GM12878 (cell line): ENCODE data around the gene ANLN. TPM values are rescaled to one million over a fixed set of nuclear protein-coding genes. Genes with fewer than 3 reads are reported as not detected.

Experiments used
- ATAC-seq: fragments of 200-7000 bp; cut with Tn5 transposase; 3 replicates; pipeline ENCODE4 v1.9.1; 2020; ENCODE audit warnings: mild to moderate bottlenecking, moderate library complexity
- BruUV-seq: library from RNA; stranded (reverse); fragments of 400-500 nt; replicated peaks from 2 replicates; lab custom pipeline; 2021; lab: Mats Ljungman, UMichigan
- CTCF ChIA-PET: fragments of 300-600 bp; sonication (Branson Sonifier 250); formaldehyde crosslinking; extraction: SDS; loops from one replicate; lab custom pipeline; 2021; ENCODE audit warnings: inconsistent platforms; lab: Yijun Ruan, JAX
- POLR2A ChIA-PET: fragments of 350-600 bp; formaldehyde crosslinking; extraction: SDS; loops from one replicate; lab custom pipeline; 2021; ENCODE audit warnings: inconsistent platforms; lab: Charles Lee
- RAD21 ChIA-PET: fragments of 300-600 bp; sonication (Branson Sonifier 250); formaldehyde crosslinking; loops from one replicate; lab custom pipeline; 2023; ENCODE audit warnings: antibody characterized with exemption; ENCODE audit not compliant: unreplicated experiment; lab: Charles Lee
- SMC1A ChIA-PET: fragments of 300-600 bp; sonication (Branson Sonifier 250); formaldehyde crosslinking; loops from one replicate; lab custom pipeline; 2023; ENCODE audit not compliant: unreplicated experiment, uncharacterized antibody; lab: Charles Lee
- DNase-seq: peaks from one replicate; pipeline ENCODE4 v3.0.0-alpha.2; 2011; ENCODE audit warnings: low read depth, low spot score
- FAIRE-seq: peaks from 3 replicates; lab custom pipeline; 2011; peaks lifted over from hg19 to GRCh38; lab: Jason Lieb, UNC
- H2AFZ ChIP-seq: 2 replicates; pipeline ENCODE4 v1.6.0; 2011; ENCODE audit warnings: low read depth, low read length, control low read depth; ENCODE audit not compliant: control insufficient read depth
- H3K27ac ChIP-seq: 2 replicates; pipeline ENCODE4 v1.5.1; 2011; ENCODE audit warnings: control low read depth; ENCODE audit not compliant: control insufficient read depth, insufficient read depth
- H3K27me3 ChIP-seq, 2 experiments: replicated peaks in 1 of 2; 2 replicates each; pipeline versions ENCODE4 v1.6.0 to v1.6.1; 2011; ENCODE audit warnings: low read length in 1 of 2; ENCODE audit not compliant: control insufficient read depth in 2 of 2, insufficient read depth in 2 of 2
- H3K36me3 ChIP-seq, 2 experiments: 2 replicates each; pipeline ENCODE4 v1.5.1; 2011; ENCODE audit warnings: low read length in 1 of 2; ENCODE audit not compliant: control insufficient read depth in 2 of 2, insufficient read depth in 2 of 2
- H3K4me1 ChIP-seq: 2 replicates; pipeline ENCODE4 v1.6.1; 2011; ENCODE audit warnings: mild to moderate bottlenecking, low read length, moderate library complexity, mixed read lengths; ENCODE audit not compliant: control insufficient read depth, insufficient read depth
- H3K4me2 ChIP-seq: 2 replicates; pipeline ENCODE4 v1.6.0; 2011; ENCODE audit warnings: control low read depth; ENCODE audit not compliant: control insufficient read depth, insufficient read depth
- H3K4me3 ChIP-seq: fragments of 200-600 bp; sonication (generic); 2 replicates; pipeline ENCODE4 v1.5.1; 2016
- H3K79me2 ChIP-seq: 2 replicates; pipeline ENCODE4 v1.6.0; 2011; ENCODE audit warnings: low read length; ENCODE audit not compliant: control insufficient read depth, insufficient read depth
- H3K9ac ChIP-seq: 2 replicates; pipeline ENCODE4 v1.8.0; 2011; ENCODE audit warnings: low read length, control low read depth, mixed read lengths; ENCODE audit not compliant: control insufficient read depth, insufficient read depth
- H3K9me3 ChIP-seq: replicated peaks from 3 replicates; pipeline ENCODE4 v1.5.1; 2011; ENCODE audit warnings: mild to moderate bottlenecking, low read length; ENCODE audit not compliant: control insufficient read depth, insufficient read depth
- H4K20me1 ChIP-seq: 2 replicates; pipeline ENCODE4 v1.6.0; 2011; ENCODE audit not compliant: control insufficient read depth, insufficient read depth
- CBFB ChIP-seq: IDR thresholded peaks from 2 replicates; pipeline ENCODE4 v1.6.1; 2016; ENCODE audit warnings: antibody characterized with exemption, low read depth
- EGR1 ChIP-seq, 2 experiments: IDR thresholded peaks; 1 replicate in 1 of 2; 2 replicates in 1 of 2; pipeline ENCODE4 v1.6.1; 2011 to 2012; ENCODE audit warnings: low read depth in 2 of 2, low read length in 2 of 2, borderline replicate concordance in 1 of 2, mild to moderate bottlenecking in 1 of 2, moderate library complexity in 1 of 2
- GATAD2B ChIP-seq: fragments of 450-650 bp; conservative IDR thresholded peaks from 2 replicates; pipeline ENCODE4 v1.6.1; 2017; ENCODE audit warnings: low read depth, mild to moderate bottlenecking, moderate library complexity
- HCFC1 ChIP-seq: fragments of 150-350 bp; IDR thresholded peaks from 2 replicates; pipeline ENCODE4 v1.6.1; 2014; ENCODE audit warnings: low read length
- IRF4 ChIP-seq: IDR thresholded peaks from 2 replicates; pipeline ENCODE4 v1.6.1; 2011; ENCODE audit warnings: low read depth, low read length
- MYC ChIP-seq: IDR thresholded peaks from 2 replicates; pipeline ENCODE4 v1.6.1; 2011; ENCODE audit warnings: mild to moderate bottlenecking, low read length, moderate library complexity, inconsistent platforms; ENCODE audit not compliant: insufficient read depth, insufficient replicate concordance, insufficient read length, severe bottlenecking
- PML ChIP-seq: IDR thresholded peaks from 2 replicates; pipeline ENCODE4 v1.6.1; 2012; ENCODE audit warnings: low read length, inconsistent platforms
- RB1 ChIP-seq: fragments of 450-650 bp; formaldehyde crosslinking; IDR thresholded peaks from 2 replicates; pipeline ENCODE4 v1.6.1; 2017; ENCODE audit warnings: mild to moderate bottlenecking, borderline replicate concordance
- SREBF1 ChIP-seq: IDR thresholded peaks from 2 replicates; pipeline ENCODE4 v1.6.1; 2012; ENCODE audit warnings: mild to moderate bottlenecking, low read length
- SREBF2 ChIP-seq: IDR thresholded peaks from 2 replicates; pipeline ENCODE4 v1.6.1; 2012; ENCODE audit warnings: mild to moderate bottlenecking, low read length
- STAT1 ChIP-seq: fragments of 450-650 bp; conservative IDR thresholded peaks from 2 replicates; pipeline ENCODE4 v1.6.1; 2014; ENCODE audit warnings: antibody characterized with exemption, mild to moderate bottlenecking
- TBL1XR1 ChIP-seq: IDR thresholded peaks from 2 replicates; pipeline ENCODE4 v1.6.1; 2012; ENCODE audit warnings: low read depth, low read length, improper control_type of control experiment
- YY1 ChIP-seq: IDR thresholded peaks from 2 replicates; pipeline ENCODE4 v1.6.1; 2011; ENCODE audit warnings: low read depth, mild to moderate bottlenecking, low read length
- WGBS: methylation state at CpG from one replicate; pipeline ENCODE4 v1.1.6; 2016; ENCODE audit warnings: low lambda C conversion rate; ENCODE audit not compliant: insufficient replicate concordance, insufficient coverage; ENCODE audit errors: missing lambda C conversion rate; 5-methylcytosine and 5-hydroxymethylcytosine counted together
- in situ Hi-C: fragments of 300-500 bp; cut with MboI; formaldehyde crosslinking; loops from 9 replicates; pipeline ENCODE4 v1.14.3; 2018; ENCODE audit warnings: mixed read lengths
- intact Hi-C: fragments of 100-400 bp; cut with micrococcal nuclease; formaldehyde crosslinking; loops from one replicate; pipeline ENCODE4 v1.14.2; 2022; ENCODE audit not compliant: unreplicated experiment
- polyA plus RNA-seq, 11 experiments: library from polyadenylated mRNA; depleted of rRNA in 4 of 11; unstranded in 6 of 11; stranded (reverse) in 5 of 11; fragments of >200 nt; fragmentation: Nextera tagmentation in 4 of 11; fragmentation: Illumina TruSeq in 1 of 11; extraction: Ambion mirVana in 4 of 11; extraction: Trizol in 1 of 11; gene quantifications; 1 replicate in 1 of 11; 2 replicates in 10 of 11; pipeline versions ENCODE4 v1.2.1 to v1.2.3, GENCODE V29; 2011 to 2016; ENCODE audit warnings: inconsistent platforms in 2 of 11, missing spikeins in 2 of 11, low read depth in 1 of 11
- total RNA-seq, 4 experiments: library from RNA; depleted of rRNA in 3 of 4; stranded (reverse); fragments of >200 nt in 3 of 4; fragmentation: Illumina TruSeq in 1 of 4; extraction: Trizol in 1 of 4; gene quantifications; 2 replicates each; pipeline versions ENCODE4 v1.2.1 to v1.2.3, GENCODE V29; 2013 to 2021
- TF ChIP-seq, protein P1 (sequence below): fragments of 450-650 bp; IDR thresholded peaks from 2 replicates; pipeline ENCODE4 v1.6.1; 2016; ENCODE audit warnings: mild to moderate bottlenecking
- TF ChIP-seq, protein P2 (sequence below): IDR thresholded peaks from 2 replicates; pipeline ENCODE4 v1.6.1; 2011; ENCODE audit warnings: low read depth, mild to moderate bottlenecking, low read length, moderate library complexity, borderline replicate concordance; ENCODE audit errors: extremely low read depth
- TF ChIP-seq, protein P3 (sequence below): IDR thresholded peaks from 2 replicates; pipeline ENCODE4 v1.6.1; 2012; ENCODE audit warnings: improper control_type of control experiment, low read depth, low read length; ENCODE audit not compliant: insufficient replicate concordance

Gene ANLN
- total and polyA plus RNA-seq, 10 of the 15 experiments (the other 5 are each of a cell fraction or from before 2014, with no cell fraction given) = 9.5 to 32.1 (median 24.2) TPM

DNA sequence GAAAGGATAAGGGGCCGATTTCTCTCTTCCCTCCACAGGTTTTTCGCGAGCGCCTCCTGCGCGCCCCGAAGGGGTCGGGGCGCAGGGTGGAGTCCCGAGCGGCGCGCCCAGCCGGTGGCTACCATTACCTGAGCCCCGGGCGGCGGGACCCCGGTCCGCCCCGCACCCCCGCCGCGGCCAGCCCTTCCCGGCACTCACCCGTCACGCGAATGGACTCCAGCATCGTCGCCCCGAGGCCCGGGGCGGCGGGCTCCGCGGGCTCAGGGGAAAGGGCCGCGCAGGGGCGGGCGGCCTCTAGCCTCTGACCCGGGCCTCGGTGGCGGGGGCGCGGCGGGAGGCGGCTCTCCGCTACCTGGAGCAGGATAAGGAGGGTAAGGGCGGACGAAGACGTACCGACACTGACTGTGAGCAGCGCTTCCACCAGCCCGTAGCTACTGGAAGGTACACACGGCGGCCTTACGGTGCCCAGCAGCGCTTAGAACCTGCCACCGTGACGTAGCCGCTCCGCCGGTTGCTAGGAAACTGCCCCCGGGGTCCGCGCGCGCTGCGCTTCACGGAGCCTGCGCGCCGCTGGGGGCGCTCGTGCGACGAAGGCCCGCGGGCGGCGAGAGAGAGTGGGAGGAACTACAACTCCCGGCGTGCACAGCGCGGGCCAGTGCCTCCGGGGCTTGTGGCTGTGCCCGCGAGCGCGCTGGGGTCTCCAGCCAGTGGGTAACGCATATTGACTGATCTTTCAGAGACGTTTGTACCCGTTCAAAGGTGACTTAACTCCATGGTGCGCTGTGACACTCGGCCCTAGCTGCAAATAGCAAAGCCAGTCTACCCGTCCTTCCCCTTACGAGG is 22.7 kb upstream of the ANLN start:
- no peaks in the 10 kb centered on the region for H3K9me3 ChIP-seq
- H3K4me2 ChIP-seq = peak overlapping the region; percentile 78
- CTCF ChIA-PET = interaction anchor here (0.6 to 2.9 kb wide), 18 partner anchors 9 to 834 kb away, joined by 3 to 24 read pairs (median 4); partner anchors contain the start of gene ANLN
- H3K27me3 ChIP-seq = no peaks in the 10 kb centered on the region; a peak in 3 of 4 replicates
- POLR2A ChIA-PET = interaction anchor here (1.2 kb wide), 1 partner anchor 24 kb away, joined by 4 read pairs; no protein-coding TSS in a partner anchor
- FAIRE-seq (no peak), DNase-seq (peak; percentile 50), ATAC-seq (peak; percentile 99)
- intact Hi-C loops (loop anchor here (2.0 kb wide), 1 partner anchor 22 kb away; the partner anchor contains the start of gene ANLN), in situ Hi-C loops (no loop called here)
- H3K4me3 ChIP-seq = peak overlapping the region; percentile 76
- peak overlapping the region; percentile 87 for H2AFZ ChIP-seq
- no peaks in the 10 kb centered on the region for H3K79me2 ChIP-seq
- WGBS = 2% methylated on average over 67 of the region's 96 CpGs
- RAD21 ChIA-PET = interaction anchor here (0.7 to 0.9 kb wide), 2 partner anchors 26 to 382 kb away, joined by 3 to 4 read pairs; no protein-coding TSS in a partner anchor
- H4K20me1 ChIP-seq = no peaks in the 10 kb centered on the region
- BruUV-seq = no TSS peak
- H3K36me3 ChIP-seq = no peaks in the 10 kb centered on the region
- SMC1A ChIA-PET = interaction anchor here (0.6 to 2.0 kb wide), 4 partner anchors 9 to 26 kb away, joined by 3 to 7 read pairs (median 4); no protein-coding TSS in a partner anchor
- no peak overlapping the region for H3K9ac ChIP-seq
- no peaks in the 10 kb centered on the region for H3K4me1 ChIP-seq
- no peak overlapping the region for H3K27ac ChIP-seq
- peak; percentile 88; the same call in 1 of the 2 replicates for TF ChIP-seq RB1
- peak; percentile 88 for TF ChIP-seq HCFC1
- 0 out of 2 replicates have a peak, but pooled peaks have one; percentile 20 for TF ChIP-seq SREBF2
- TF ChIP-seq TBL1XR1 = no peak
- no peak for TF ChIP-seq PML
- TF ChIP-seq, protein P1, sequence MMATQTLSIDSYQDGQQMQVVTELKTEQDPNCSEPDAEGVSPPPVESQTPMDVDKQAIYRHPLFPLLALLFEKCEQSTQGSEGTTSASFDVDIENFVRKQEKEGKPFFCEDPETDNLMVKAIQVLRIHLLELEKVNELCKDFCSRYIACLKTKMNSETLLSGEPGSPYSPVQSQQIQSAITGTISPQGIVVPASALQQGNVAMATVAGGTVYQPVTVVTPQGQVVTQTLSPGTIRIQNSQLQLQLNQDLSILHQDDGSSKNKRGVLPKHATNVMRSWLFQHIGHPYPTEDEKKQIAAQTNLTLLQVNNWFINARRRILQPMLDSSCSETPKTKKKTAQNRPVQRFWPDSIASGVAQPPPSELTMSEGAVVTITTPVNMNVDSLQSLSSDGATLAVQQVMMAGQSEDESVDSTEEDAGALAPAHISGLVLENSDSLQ = no peak
- TF ChIP-seq SREBF1 = peak; percentile 59; the same call in 1 of the 2 replicates
- TF ChIP-seq, protein P2, sequence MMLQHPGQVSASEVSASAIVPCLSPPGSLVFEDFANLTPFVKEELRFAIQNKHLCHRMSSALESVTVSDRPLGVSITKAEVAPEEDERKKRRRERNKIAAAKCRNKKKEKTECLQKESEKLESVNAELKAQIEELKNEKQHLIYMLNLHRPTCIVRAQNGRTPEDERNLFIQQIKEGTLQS = peak; percentile 34; the same call in 1 of the 2 replicates
- TF ChIP-seq STAT1 = 0 out of 2 replicates have a peak, but pooled peaks have one; percentile 79
- TF ChIP-seq IRF4 = no peak
- peak in 1 of 2 experiments; percentile 69; a peak in 1 of 3 replicates for TF ChIP-seq EGR1 (IDR thresholded peaks at IDR 0.05; ENCODE audit: borderline replicate concordance in 1 of 2, low read depth in 2 of 2, low read length in 2 of 2)
- peak; percentile 78 for TF ChIP-seq YY1
- peak; percentile 70; the same call in 1 of the 2 replicates for TF ChIP-seq GATAD2B
- TF ChIP-seq, protein P3, sequence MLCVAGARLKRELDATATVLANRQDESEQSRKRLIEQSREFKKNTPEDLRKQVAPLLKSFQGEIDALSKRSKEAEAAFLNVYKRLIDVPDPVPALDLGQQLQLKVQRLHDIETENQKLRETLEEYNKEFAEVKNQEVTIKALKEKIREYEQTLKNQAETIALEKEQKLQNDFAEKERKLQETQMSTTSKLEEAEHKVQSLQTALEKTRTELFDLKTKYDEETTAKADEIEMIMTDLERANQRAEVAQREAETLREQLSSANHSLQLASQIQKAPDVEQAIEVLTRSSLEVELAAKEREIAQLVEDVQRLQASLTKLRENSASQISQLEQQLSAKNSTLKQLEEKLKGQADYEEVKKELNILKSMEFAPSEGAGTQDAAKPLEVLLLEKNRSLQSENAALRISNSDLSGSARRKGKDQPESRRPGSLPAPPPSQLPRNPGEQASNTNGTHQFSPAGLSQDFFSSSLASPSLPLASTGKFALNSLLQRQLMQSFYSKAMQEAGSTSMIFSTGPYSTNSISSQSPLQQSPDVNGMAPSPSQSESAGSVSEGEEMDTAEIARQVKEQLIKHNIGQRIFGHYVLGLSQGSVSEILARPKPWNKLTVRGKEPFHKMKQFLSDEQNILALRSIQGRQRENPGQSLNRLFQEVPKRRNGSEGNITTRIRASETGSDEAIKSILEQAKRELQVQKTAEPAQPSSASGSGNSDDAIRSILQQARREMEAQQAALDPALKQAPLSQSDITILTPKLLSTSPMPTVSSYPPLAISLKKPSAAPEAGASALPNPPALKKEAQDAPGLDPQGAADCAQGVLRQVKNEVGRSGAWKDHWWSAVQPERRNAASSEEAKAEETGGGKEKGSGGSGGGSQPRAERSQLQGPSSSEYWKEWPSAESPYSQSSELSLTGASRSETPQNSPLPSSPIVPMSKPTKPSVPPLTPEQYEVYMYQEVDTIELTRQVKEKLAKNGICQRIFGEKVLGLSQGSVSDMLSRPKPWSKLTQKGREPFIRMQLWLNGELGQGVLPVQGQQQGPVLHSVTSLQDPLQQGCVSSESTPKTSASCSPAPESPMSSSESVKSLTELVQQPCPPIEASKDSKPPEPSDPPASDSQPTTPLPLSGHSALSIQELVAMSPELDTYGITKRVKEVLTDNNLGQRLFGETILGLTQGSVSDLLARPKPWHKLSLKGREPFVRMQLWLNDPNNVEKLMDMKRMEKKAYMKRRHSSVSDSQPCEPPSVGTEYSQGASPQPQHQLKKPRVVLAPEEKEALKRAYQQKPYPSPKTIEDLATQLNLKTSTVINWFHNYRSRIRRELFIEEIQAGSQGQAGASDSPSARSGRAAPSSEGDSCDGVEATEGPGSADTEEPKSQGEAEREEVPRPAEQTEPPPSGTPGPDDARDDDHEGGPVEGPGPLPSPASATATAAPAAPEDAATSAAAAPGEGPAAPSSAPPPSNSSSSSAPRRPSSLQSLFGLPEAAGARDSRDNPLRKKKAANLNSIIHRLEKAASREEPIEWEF = no peak
- no peak for TF ChIP-seq MYC
- no peak for TF ChIP-seq CBFB
